Measurements from ENCODE around the gene SCUBE2.

Gene SCUBE2

DNA sequence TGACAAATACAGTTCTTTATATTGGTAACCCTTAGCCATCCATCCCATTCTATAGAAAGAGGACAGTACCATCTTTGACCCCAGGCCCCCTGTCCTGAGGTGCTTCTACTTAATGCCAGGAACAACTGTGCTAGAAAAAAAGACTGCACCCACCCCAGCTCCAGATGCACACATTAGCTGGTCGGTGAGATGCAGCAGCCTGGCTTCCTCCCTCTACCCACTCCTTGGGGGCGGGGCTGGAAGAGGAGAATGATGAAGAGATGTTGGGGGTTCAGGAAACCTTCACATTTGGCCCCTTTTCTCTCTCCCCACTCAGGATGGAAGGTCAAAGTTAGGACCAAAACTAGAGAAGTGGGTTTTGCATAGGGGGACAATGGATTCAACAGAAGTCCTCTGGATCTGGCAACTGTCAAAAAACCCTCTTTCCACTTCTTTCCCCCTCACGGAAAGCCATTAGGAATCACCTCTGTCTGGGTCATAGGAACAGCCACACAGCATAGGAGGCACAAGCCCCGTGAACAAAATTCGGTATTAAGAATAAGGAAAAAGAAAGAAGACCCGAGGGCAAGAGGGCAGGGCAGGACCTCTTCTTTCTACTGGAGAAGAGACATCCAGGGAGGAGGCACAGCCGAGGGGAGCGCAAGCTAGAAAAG lies 88.4 kb downstream of the SCUBE2 start:
- TF ChIP-seq TCF12 (IDR thresholded peaks at IDR 0.05; ENCODE audit: low read depth) (no peak), NFIC (IDR thresholded peaks at IDR 0.05) (no peak), CEBPB (IDR thresholded peaks at IDR 0.05) (no peak), CREB1 (IDR thresholded peaks at IDR 0.05; ENCODE audit: low read depth) (no peak), ZBTB7A (IDR thresholded peaks at IDR 0.05; ENCODE audit: low read depth) (no peak), EP300 (IDR thresholded peaks at IDR 0.05; ENCODE audit: borderline replicate concordance) (no peak), TEAD4 (IDR thresholded peaks at IDR 0.05) (no peak), RAD21 (IDR thresholded peaks at IDR 0.05; ENCODE audit: low read depth) (no peak), EGR1 (IDR thresholded peaks at IDR 0.05) (no peak), TAF1 (IDR thresholded peaks at IDR 0.05; ENCODE audit: low read depth) (no peak)
- TF ChIP-seq, protein P1, sequence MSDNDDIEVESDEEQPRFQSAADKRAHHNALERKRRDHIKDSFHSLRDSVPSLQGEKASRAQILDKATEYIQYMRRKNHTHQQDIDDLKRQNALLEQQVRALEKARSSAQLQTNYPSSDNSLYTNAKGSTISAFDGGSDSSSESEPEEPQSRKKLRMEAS (IDR thresholded peaks at IDR 0.05) = no peak
- TF ChIP-seq, protein P2, sequence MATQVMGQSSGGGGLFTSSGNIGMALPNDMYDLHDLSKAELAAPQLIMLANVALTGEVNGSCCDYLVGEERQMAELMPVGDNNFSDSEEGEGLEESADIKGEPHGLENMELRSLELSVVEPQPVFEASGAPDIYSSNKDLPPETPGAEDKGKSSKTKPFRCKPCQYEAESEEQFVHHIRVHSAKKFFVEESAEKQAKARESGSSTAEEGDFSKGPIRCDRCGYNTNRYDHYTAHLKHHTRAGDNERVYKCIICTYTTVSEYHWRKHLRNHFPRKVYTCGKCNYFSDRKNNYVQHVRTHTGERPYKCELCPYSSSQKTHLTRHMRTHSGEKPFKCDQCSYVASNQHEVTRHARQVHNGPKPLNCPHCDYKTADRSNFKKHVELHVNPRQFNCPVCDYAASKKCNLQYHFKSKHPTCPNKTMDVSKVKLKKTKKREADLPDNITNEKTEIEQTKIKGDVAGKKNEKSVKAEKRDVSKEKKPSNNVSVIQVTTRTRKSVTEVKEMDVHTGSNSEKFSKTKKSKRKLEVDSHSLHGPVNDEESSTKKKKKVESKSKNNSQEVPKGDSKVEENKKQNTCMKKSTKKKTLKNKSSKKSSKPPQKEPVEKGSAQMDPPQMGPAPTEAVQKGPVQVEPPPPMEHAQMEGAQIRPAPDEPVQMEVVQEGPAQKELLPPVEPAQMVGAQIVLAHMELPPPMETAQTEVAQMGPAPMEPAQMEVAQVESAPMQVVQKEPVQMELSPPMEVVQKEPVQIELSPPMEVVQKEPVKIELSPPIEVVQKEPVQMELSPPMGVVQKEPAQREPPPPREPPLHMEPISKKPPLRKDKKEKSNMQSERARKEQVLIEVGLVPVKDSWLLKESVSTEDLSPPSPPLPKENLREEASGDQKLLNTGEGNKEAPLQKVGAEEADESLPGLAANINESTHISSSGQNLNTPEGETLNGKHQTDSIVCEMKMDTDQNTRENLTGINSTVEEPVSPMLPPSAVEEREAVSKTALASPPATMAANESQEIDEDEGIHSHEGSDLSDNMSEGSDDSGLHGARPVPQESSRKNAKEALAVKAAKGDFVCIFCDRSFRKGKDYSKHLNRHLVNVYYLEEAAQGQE (IDR thresholded peaks at IDR 0.05; ENCODE audit: low read depth) = no peak

DNA sequence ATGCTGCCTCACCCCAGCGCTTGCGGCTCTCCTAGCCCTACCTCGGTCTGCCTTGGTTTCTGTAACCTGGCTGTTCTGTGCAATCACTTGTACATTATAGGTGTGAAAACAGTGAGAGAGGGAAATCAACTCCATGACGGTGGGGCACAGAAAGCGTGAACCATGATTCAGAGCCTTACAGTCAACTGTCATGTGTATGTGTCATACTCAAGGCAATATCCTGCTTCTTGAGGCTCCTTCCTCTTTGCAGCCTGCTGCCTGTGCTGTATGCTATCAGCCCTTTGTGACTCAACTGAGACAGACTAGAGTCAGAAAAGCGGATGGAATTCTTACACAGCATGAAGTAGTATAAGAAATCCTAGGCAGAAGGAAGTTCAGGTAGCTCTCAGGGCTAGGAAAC lies 89.7 kb downstream of the SCUBE2 start:
- TF ChIP-seq, protein P1 (IDR thresholded peaks at IDR 0.05) = no peak
- TF ChIP-seq FOXM1 (IDR thresholded peaks at IDR 0.05; ENCODE audit: borderline replicate concordance, low read depth) (no peak), TCF12 (IDR thresholded peaks at IDR 0.05; ENCODE audit: low read depth) (no peak), CEBPB (IDR thresholded peaks at IDR 0.05) (no peak), EGR1 (IDR thresholded peaks at IDR 0.05) (no peak), NFIC (IDR thresholded peaks at IDR 0.05) (no peak), YY1 (IDR thresholded peaks at IDR 0.05; ENCODE audit: low read depth) (no peak), ZBTB7A (IDR thresholded peaks at IDR 0.05; ENCODE audit: low read depth) (no peak), TAF1 (IDR thresholded peaks at IDR 0.05; ENCODE audit: low read depth) (no peak), TEAD4 (IDR thresholded peaks at IDR 0.05) (no peak)
- TF ChIP-seq, protein P2 (IDR thresholded peaks at IDR 0.05; ENCODE audit: low read depth) = no peak

DNA sequence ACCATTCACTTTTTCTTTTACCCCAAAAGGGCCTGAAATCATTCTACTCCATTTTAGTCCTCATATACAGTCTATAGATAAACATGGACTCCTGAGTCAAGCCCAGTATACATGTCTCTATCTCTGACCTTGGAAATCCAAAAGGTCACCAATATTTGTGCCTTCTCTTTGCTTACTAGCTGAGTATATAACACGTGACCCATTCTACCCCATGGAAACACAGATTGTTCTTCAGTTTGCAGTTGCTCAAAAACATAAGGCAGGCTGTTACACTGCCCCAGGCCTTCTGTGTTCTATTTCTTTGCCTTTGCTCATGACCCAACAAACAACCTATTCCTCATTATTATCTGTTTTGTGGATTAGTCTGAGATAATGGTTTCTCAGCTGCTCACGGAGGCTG lies 93.4 kb downstream of the SCUBE2 start:
- TF ChIP-seq ZBTB7A (IDR thresholded peaks at IDR 0.05; ENCODE audit: low read depth) (no peak), TCF12 (IDR thresholded peaks at IDR 0.05; ENCODE audit: low read depth) (no peak), CREB1 (IDR thresholded peaks at IDR 0.05; ENCODE audit: low read depth) (no peak), FOXM1 (IDR thresholded peaks at IDR 0.05; ENCODE audit: borderline replicate concordance, low read depth) (no peak), CEBPB (IDR thresholded peaks at IDR 0.05) (no peak), YY1 (IDR thresholded peaks at IDR 0.05; ENCODE audit: low read depth) (no peak), RAD21 (IDR thresholded peaks at IDR 0.05; ENCODE audit: low read depth) (no peak), TEAD4 (IDR thresholded peaks at IDR 0.05) (no peak)
- TF ChIP-seq, protein P1 (IDR thresholded peaks at IDR 0.05) = no peak
- TF ChIP-seq, protein P2 (IDR thresholded peaks at IDR 0.05; ENCODE audit: low read depth) = no peak

DNA sequence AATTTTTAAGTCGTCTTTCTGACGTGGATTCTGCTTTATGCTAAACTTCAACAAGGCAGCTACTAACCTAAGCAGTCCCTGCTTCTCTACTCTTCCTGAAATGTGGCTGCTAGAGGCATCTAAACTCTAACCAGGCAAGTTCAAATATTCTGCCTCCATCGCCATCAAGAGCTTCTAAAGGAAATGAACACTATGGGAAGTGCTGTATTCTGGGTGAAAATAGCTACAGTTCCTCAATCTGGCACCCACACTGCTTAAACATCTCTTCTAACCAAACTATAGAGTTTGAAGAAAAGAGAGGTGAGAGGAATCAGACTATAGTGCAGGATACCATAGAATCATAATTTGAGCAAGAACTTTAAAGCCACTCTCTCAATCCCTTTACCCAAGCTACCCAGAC lies 93.9 kb downstream of the SCUBE2 start:
- TF ChIP-seq, protein P1 (IDR thresholded peaks at IDR 0.05) = no peak
- TF ChIP-seq YY1 (IDR thresholded peaks at IDR 0.05; ENCODE audit: low read depth) = no peak
- TF ChIP-seq, protein P2 (IDR thresholded peaks at IDR 0.05; ENCODE audit: low read depth) = no peak
- TF ChIP-seq CEBPB (IDR thresholded peaks at IDR 0.05) = no peak
- TF ChIP-seq TAF1 (IDR thresholded peaks at IDR 0.05; ENCODE audit: low read depth) = no peak
- TF ChIP-seq NFIC (IDR thresholded peaks at IDR 0.05) = no peak
- TF ChIP-seq TCF12 (IDR thresholded peaks at IDR 0.05; ENCODE audit: low read depth) = no peak
